Measurements from ENCODE around the gene KSR1.
"Not testable (repeated sequence)": the region's sequence is repeated elsewhere in the genome, so short reads cannot be mapped to it uniquely, and the experiment has no call there.

DNA sequence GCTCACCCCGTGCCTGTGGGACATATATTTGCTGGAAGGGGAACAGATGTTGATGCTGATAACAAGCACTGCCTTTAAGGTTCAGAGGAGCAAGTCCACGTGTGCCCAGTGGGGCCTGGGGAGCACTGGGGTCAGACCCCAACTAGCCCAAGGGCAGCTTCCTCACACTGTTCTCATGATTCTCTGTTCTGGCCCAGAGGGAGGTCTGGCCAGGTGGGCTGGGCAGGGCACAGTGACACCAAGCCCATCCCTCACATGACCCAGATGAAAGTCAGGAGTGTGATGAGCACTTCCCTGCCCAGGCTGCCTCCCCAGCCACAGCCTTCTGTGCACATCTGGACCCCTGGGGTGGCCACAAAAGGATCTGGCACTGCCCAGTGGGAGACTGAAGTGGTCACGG, 29.8 kb upstream of the KSR1 start:
- TF ChIP-seq, protein P1, sequence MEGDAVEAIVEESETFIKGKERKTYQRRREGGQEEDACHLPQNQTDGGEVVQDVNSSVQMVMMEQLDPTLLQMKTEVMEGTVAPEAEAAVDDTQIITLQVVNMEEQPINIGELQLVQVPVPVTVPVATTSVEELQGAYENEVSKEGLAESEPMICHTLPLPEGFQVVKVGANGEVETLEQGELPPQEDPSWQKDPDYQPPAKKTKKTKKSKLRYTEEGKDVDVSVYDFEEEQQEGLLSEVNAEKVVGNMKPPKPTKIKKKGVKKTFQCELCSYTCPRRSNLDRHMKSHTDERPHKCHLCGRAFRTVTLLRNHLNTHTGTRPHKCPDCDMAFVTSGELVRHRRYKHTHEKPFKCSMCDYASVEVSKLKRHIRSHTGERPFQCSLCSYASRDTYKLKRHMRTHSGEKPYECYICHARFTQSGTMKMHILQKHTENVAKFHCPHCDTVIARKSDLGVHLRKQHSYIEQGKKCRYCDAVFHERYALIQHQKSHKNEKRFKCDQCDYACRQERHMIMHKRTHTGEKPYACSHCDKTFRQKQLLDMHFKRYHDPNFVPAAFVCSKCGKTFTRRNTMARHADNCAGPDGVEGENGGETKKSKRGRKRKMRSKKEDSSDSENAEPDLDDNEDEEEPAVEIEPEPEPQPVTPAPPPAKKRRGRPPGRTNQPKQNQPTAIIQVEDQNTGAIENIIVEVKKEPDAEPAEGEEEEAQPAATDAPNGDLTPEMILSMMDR (conservative IDR thresholded peaks at IDR 0.05; ENCODE audit: low read depth, low read length) = not testable (repeated sequence)
- TF ChIP-seq EZH2 (IDR thresholded peaks at IDR 0.05; ENCODE audit: borderline replicate concordance, low read depth, low read length, poor library complexity, severe bottlenecking) = not testable (repeated sequence)
